ENCODE data around the gene NTN5. TPM values are rescaled to one million over a fixed set of nuclear protein-coding genes. Genes with fewer than 3 reads are reported as not detected.
A peak's percentile ranks its signal among the peaks of the same experiment; 100 is the strongest.

The NTN5 gene
- total and polyA plus RNA-seq, 9 of the 15 experiments (the other 6 are each of a cell fraction or from before 2014, with no cell fraction given), result not detected

GRCh38 chr19:48646001-48646721 is 26.7 kb downstream of the NTN5 start, which contains the start of gene CA11 (continued):
- TF ChIP-seq SRSF7 (optimal IDR thresholded peaks at IDR 0.05; ENCODE audit: low read depth, low read length) (no peak), FOXP4 (CRISPR knock-in tag; IDR thresholded peaks at IDR 0.05; ENCODE audit: borderline replicate concordance) (no peak), HOMEZ (CRISPR knock-in tag; IDR thresholded peaks at IDR 0.05) (no peak), SMARCB1 (IDR thresholded peaks at IDR 0.05; ENCODE audit: insufficient read length, low read depth) (no peak), FOXJ2 (tag; IDR thresholded peaks at IDR 0.05) (peak; percentile 44; the same call in 1 of the 2 replicates), CTCFL (IDR thresholded peaks at IDR 0.05; ENCODE audit: borderline replicate concordance, insufficient read depth, low read depth, low read length, poor library complexity, severe bottlenecking) (no peak), ZNF717 (CRISPR knock-in tag; IDR thresholded peaks at IDR 0.05) (no peak), ZNF830 (CRISPR knock-in tag; IDR thresholded peaks at IDR 0.05) (no peak), PTBP1 (IDR thresholded peaks at IDR 0.05; ENCODE audit: low read depth, low read length) (no peak), PURB (CRISPR knock-in tag; IDR thresholded peaks at IDR 0.05; ENCODE audit: low read depth) (no peak), RERE (CRISPR knock-in tag; IDR thresholded peaks at IDR 0.05; ENCODE audit: borderline replicate concordance) (no peak), POLR3G (IDR thresholded peaks at IDR 0.05; ENCODE audit: extremely low read depth, insufficient read length, insufficient replicate concordance) (no peak), IRF1 (CRISPR knock-in tag; IDR thresholded peaks at IDR 0.05; ENCODE audit: borderline replicate concordance) (no peak), TFAM (CRISPR knock-in tag; conservative IDR thresholded peaks at IDR 0.05) (no peak), ZNF316 (IDR thresholded peaks at IDR 0.05) (no peak; the same call in 1 of the 2 replicates)
